HG02938 (cell line): ENCODE data around the gene RASL11B.
"Not testable (repeated sequence)": the region's sequence is repeated elsewhere in the genome, so short reads cannot be mapped to it uniquely, and the experiment has no call there.

Experiments
- ATAC-seq: cut with Tn5 transposase; IDR thresholded peaks from one replicate; pipeline ENCODE4 v1.9.1; 2021; ENCODE audit warnings: mild to moderate bottlenecking, moderate library complexity; ENCODE audit not compliant: unreplicated experiment

The RASL11B gene

GRCh38 chr4:52861879-52862616 lies at the start of gene RASL11B:
RASL11B (plus strand) TSS chr4:52862317; CDS start chr4:52862508, 191 bp downstream.
- peak; percentile 94 for ATAC-seq

GRCh38 chr4:52813546-52813945 lies 48.6 kb upstream of the RASL11B start:
- no peak for ATAC-seq

GRCh38 chr4:52822583-52822971 lies 39.5 kb upstream of the RASL11B start:
- ATAC-seq, result no peak

- ATAC-seq, result no peak
Observed at GRCh38 chr4:52822972-52823701, 39.0 kb upstream of the RASL11B start.

- no peak for ATAC-seq
Observed at GRCh38 chr4:52823702-52824092, 38.4 kb upstream of the RASL11B start.

- no peak for ATAC-seq
Observed at GRCh38 chr4:52824270-52824602, 37.9 kb upstream of the RASL11B start.

GRCh38 chr4:52824603-52825459 lies 37.3 kb upstream of the RASL11B start:
- ATAC-seq, result no peak

- ATAC-seq, result no peak
Observed at GRCh38 chr4:52825460-52826090, 36.5 kb upstream of the RASL11B start.

- no peak for ATAC-seq
Observed at GRCh38 chr4:52833941-52834525, 28.1 kb upstream of the RASL11B start.

GRCh38 chr4:52834641-52835456 lies 27.3 kb upstream of the RASL11B start:
- not testable (repeated sequence) for ATAC-seq

GRCh38 chr4:52836120-52836519 lies 26.0 kb upstream of the RASL11B start:
- ATAC-seq, result no peak

- ATAC-seq, result no peak
Observed at GRCh38 chr4:52836678-52837077, 25.4 kb upstream of the RASL11B start.

- no peak for ATAC-seq
Observed at GRCh38 chr4:52837716-52838558, 24.2 kb upstream of the RASL11B start.

GRCh38 chr4:52838729-52839586 lies 23.2 kb upstream of the RASL11B start:
- no peak for ATAC-seq

GRCh38 chr4:52840531-52841370 lies 21.4 kb upstream of the RASL11B start:
- ATAC-seq, result no peak

GRCh38 chr4:52841682-52842456 lies 20.2 kb upstream of the RASL11B start:
- no peak for ATAC-seq
